ENCODE results near the gene RAB3B. TPM values are rescaled to one million over a fixed set of nuclear protein-coding genes. Genes with fewer than 3 reads are reported as not detected.

Gene RAB3B
- total and polyA plus RNA-seq, 9 of the 15 experiments (the other 6 are each of a cell fraction or from before 2014, with no cell fraction given) = 0.07 to 0.47 (median 0.27) TPM

DNA sequence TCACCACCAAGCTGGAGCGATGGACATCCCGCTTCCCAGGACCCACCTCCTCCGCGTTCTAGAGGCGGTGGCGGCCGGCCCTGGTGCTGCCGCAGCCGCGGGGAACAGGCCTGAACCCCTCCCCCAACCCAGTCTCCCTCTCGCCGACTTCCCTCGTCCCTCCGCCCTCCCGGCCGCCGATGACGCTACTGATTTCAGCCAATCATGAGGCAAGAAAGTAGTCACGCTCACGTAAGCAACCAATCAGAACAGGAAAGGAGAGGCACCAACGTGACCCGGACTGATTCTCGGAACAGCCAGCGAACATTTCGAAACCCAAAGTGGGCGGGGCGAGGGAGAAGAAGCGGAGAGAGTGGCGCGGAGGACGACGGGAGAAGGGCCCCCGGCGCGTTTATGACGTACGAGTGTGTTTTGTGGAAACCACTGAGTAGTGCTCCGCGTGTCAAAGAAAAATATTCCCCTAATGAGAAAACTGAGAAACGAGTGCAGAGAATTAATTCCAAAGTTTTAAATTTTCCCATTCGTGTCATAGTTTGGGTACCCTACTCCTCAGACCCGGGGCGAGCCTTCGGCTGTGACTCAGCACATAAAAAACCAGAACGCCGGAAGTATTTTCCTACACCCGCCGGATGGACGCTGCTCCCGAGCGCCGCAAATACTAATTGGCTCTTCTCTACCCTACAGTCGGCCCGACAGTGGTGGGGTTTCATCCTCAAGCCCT, 111.7 kb downstream of the RAB3B start, which contains the start of gene NRDC (continued):
- no peak; the same call in 1 of the 2 replicates for TF ChIP-seq MEF2D (tag; conservative IDR thresholded peaks at IDR 0.05; ENCODE audit: low read depth)
- TF ChIP-seq, protein P1, sequence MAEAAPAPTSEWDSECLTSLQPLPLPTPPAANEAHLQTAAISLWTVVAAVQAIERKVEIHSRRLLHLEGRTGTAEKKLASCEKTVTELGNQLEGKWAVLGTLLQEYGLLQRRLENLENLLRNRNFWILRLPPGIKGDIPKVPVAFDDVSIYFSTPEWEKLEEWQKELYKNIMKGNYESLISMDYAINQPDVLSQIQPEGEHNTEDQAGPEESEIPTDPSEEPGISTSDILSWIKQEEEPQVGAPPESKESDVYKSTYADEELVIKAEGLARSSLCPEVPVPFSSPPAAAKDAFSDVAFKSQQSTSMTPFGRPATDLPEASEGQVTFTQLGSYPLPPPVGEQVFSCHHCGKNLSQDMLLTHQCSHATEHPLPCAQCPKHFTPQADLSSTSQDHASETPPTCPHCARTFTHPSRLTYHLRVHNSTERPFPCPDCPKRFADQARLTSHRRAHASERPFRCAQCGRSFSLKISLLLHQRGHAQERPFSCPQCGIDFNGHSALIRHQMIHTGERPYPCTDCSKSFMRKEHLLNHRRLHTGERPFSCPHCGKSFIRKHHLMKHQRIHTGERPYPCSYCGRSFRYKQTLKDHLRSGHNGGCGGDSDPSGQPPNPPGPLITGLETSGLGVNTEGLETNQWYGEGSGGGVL (CRISPR knock-in tag; IDR thresholded peaks at IDR 0.05) = no peak
- no peak for TF ChIP-seq JUNB (CRISPR knock-in tag; conservative IDR thresholded peaks at IDR 0.05)
- TF ChIP-seq SNIP1 (IDR thresholded peaks at IDR 0.05; ENCODE audit: low read depth) = no peak
- TF ChIP-seq SNRNP70 (optimal IDR thresholded peaks at IDR 0.05; ENCODE audit: low read depth, low read length) = no peak
- no peak for TF ChIP-seq FOXA3 (CRISPR knock-in tag; conservative IDR thresholded peaks at IDR 0.05 in 1 of 2, IDR thresholded peaks at IDR 0.05 in 1 of 2)
- peak; percentile 18 for TF ChIP-seq SOX6 (IDR thresholded peaks at IDR 0.05)
- TF ChIP-seq, protein P2, sequence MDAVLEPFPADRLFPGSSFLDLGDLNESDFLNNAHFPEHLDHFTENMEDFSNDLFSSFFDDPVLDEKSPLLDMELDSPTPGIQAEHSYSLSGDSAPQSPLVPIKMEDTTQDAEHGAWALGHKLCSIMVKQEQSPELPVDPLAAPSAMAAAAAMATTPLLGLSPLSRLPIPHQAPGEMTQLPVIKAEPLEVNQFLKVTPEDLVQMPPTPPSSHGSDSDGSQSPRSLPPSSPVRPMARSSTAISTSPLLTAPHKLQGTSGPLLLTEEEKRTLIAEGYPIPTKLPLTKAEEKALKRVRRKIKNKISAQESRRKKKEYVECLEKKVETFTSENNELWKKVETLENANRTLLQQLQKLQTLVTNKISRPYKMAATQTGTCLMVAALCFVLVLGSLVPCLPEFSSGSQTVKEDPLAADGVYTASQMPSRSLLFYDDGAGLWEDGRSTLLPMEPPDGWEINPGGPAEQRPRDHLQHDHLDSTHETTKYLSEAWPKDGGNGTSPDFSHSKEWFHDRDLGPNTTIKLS (IDR thresholded peaks at IDR 0.05; ENCODE audit: borderline replicate concordance, low read depth) = peak; percentile 79; the same call in 1 of the 2 replicates
- TF ChIP-seq ASH1L (IDR thresholded peaks at IDR 0.05; ENCODE audit: borderline replicate concordance, low read depth, partially characterized antibody) = peak; percentile 90
- TF ChIP-seq MXI1 (IDR thresholded peaks at IDR 0.05; ENCODE audit: low read depth, low read length) = peak; percentile 42; the same call in 1 of the 2 replicates
- no peak for TF ChIP-seq TRIM28 (IDR thresholded peaks at IDR 0.05)
- peak; percentile 94 for TF ChIP-seq ZNF766 (CRISPR knock-in tag; conservative IDR thresholded peaks at IDR 0.05)
- TF ChIP-seq, protein P3, sequence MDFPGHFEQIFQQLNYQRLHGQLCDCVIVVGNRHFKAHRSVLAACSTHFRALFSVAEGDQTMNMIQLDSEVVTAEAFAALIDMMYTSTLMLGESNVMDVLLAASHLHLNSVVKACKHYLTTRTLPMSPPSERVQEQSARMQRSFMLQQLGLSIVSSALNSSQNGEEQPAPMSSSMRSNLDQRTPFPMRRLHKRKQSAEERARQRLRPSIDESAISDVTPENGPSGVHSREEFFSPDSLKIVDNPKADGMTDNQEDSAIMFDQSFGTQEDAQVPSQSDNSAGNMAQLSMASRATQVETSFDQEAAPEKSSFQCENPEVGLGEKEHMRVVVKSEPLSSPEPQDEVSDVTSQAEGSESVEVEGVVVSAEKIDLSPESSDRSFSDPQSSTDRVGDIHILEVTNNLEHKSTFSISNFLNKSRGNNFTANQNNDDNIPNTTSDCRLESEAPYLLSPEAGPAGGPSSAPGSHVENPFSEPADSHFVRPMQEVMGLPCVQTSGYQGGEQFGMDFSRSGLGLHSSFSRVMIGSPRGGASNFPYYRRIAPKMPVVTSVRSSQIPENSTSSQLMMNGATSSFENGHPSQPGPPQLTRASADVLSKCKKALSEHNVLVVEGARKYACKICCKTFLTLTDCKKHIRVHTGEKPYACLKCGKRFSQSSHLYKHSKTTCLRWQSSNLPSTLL (IDR thresholded peaks at IDR 0.05) = no peak
- TF ChIP-seq LEF1 (IDR thresholded peaks at IDR 0.05) = peak; percentile 81
- TF ChIP-seq SP1 (CRISPR knock-in tag; IDR thresholded peaks at IDR 0.05) = peak; percentile 96
- TF ChIP-seq ZNF589 (CRISPR knock-in tag; IDR thresholded peaks at IDR 0.05; ENCODE audit: low read depth) = peak; percentile 72; the same call in 1 of the 2 replicates
- TF ChIP-seq, protein P4, sequence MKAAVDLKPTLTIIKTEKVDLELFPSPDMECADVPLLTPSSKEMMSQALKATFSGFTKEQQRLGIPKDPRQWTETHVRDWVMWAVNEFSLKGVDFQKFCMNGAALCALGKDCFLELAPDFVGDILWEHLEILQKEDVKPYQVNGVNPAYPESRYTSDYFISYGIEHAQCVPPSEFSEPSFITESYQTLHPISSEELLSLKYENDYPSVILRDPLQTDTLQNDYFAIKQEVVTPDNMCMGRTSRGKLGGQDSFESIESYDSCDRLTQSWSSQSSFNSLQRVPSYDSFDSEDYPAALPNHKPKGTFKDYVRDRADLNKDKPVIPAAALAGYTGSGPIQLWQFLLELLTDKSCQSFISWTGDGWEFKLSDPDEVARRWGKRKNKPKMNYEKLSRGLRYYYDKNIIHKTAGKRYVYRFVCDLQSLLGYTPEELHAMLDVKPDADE (conservative IDR thresholded peaks at IDR 0.05; ENCODE audit: control insufficient read depth, low read depth, low read length) = peak; percentile 54; the same call in 1 of the 2 replicates
